Ovary (tissue), 9 donors: ENCODE results near the gene NUP210. TPM values are rescaled to one million over a fixed set of nuclear protein-coding genes. Genes with fewer than 3 reads are reported as not detected.

Experiments used
- DNase-seq, 5 donors: peaks; one replicate each; pipeline ENCODE4 v3.0.0-alpha.2; 2019 to 2020
- H3K27ac ChIP-seq, 2 donors: fragments of 200-600 bp; one replicate each; pipeline versions ENCODE4 v1.5.1 to v1.8.0; 2019 to 2022
- H3K27me3 ChIP-seq: fragments of 200-600 bp; one replicate; pipeline ENCODE4 v1.8.0; 2022
- H3K36me3 ChIP-seq: fragments of 200-600 bp; sonication (generic); one replicate; pipeline ENCODE4 v1.5.1; 2019
- H3K4me1 ChIP-seq: one replicate; pipeline ENCODE4 v1.8.1; 2013; ENCODE audit warnings: mild to moderate bottlenecking, moderate library complexity; ENCODE audit not compliant: insufficient read depth
- H3K4me3 ChIP-seq: fragments of 200-600 bp; sonication (generic); one replicate; pipeline ENCODE4 v1.5.1; 2017
- H3K9me3 ChIP-seq, 2 donors: fragments of 200-600 bp in 1 of 2; sonication (generic) in 1 of 2; one replicate each; pipeline versions ENCODE4 v1.5.1 to v1.8.1; 2013 to 2019; ENCODE audit warnings: mild to moderate bottlenecking in 1 of 2, moderate library complexity in 1 of 2
- EP300 ChIP-seq: sonication (generic); formaldehyde crosslinking; IDR thresholded peaks from one replicate; pipeline ENCODE4 v1.6.1; 2017; ENCODE audit warnings: antibody characterized with exemption
- POLR2A ChIP-seq: fragments of 450-650 bp; IDR thresholded peaks from one replicate; pipeline ENCODE4 v1.6.1; 2017; ENCODE audit warnings: antibody characterized with exemption, mild to moderate bottlenecking, moderate library complexity
- WGBS, 3 donors: extraction: QIAGEN DNeasy Blood & Tissue Kit in 1 of 3; methylation state at CpG; one replicate each; pipeline versions ENCODE4 v1.1.5 to v1.1.7; 2013 to 2017; 5-methylcytosine and 5-hydroxymethylcytosine counted together
- intact Hi-C, 4 donors: fragments of 100-400 bp; cut with DNase I; formaldehyde crosslinking; loops; one replicate each; pipeline versions ENCODE4 v1.11.0 to v1.15.1; 2022 to 2023
- polyA plus RNA-seq, 2 donors: library from polyadenylated mRNA; stranded (reverse); fragments of 200-250 nt in 1 of 2; fragments of 350-450 nt in 1 of 2; fragmentation: Illumina TruSeq in 1 of 2; extraction: RNeasy Lipid Tissue Mini Kit (QIAGEN cat#74804) in 1 of 2; gene quantifications; one replicate each; pipeline ENCODE4 v1.2.3, GENCODE V29; 2013 to 2014
- total RNA-seq, 7 donors: library from RNA; depleted of rRNA in 2 of 7; stranded (reverse); fragments of >200 nt in 2 of 7; fragmentation: NEBNext Ultra II Directional in 3 of 7; extraction: Animal tissue kit (Norgen Biotek cat#: 25700) in 3 of 7; gene quantifications; one replicate each; pipeline versions ENCODE4 v1.1.0 to v1.2.4, GENCODE V29; 2016 to 2023
- TF ChIP-seq, protein P1 (sequence below), 3 donors: fragments of 450-650 bp in 2 of 3; fragments of 200-600 bp in 1 of 3; IDR thresholded peaks; one replicate each; pipeline versions ENCODE4 v1.5.1 to v1.8.0; 2016 to 2022; ENCODE audit warnings: antibody characterized with exemption in 3 of 3, mild to moderate bottlenecking in 1 of 3
- donor health status: DM: no; HTN: no; CAD: no; lungs with moderate emphysema.
- donor health status: DM: no; HTN: no; CAD: no.
- donor health status: Bipolar disorder and iron deficiency.
- donor health status: DM: yes; HTN: yes; CAD: no.
- donor health status: DM: no; HTN: no; CAD: no.
- donor health status: DM: yes; HTN: yes; CAD: no.

Gene NUP210
- total and polyA plus RNA-seq, 9 donors = 1.4 to 5.8 (median 3.2) TPM

DNA sequence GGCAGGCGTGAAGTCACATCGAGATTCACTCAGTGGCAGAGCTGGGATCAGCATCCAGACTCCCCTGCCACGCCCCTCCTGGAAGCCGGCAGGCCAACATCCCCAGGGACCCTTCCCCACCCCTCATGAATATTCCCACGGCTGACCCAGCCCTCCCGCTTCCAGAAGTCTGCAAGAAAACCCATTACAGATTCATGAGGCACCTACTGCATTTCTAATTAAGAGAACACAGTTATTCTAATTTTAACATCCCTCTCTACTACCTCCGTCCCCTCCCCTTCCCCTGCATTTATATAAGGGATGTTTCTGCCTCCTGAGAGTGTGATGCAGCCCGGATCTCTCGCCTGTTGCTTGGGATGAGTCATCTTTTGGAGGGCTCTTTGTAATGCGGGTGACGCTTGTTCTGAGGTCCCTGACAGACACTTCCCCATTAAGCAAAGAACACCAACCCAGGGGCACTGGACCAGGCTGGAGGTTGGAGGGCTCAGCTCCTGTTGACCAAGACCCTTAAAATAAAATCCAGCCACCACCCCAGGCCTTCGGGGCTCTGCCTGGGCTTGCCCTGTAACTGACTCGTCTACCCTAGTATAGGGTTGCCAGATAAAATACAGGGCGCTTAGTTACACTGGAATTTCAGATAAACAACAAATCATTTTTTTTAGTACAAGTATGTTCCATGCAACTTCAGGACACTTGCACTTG lies 118.7 kb downstream of the NUP210 start:
- no peak for DNase-seq
- no peaks in the 10 kb centered on the region for H3K4me1 ChIP-seq
- H3K9me3 ChIP-seq = no peaks in the 10 kb centered on the region
- 34 to 42% (median 35%) methylated on average over 14 of the region's 14 CpGs for WGBS, 3 donors
- intact Hi-C loops = no loop called here
- TF ChIP-seq, protein P1, sequence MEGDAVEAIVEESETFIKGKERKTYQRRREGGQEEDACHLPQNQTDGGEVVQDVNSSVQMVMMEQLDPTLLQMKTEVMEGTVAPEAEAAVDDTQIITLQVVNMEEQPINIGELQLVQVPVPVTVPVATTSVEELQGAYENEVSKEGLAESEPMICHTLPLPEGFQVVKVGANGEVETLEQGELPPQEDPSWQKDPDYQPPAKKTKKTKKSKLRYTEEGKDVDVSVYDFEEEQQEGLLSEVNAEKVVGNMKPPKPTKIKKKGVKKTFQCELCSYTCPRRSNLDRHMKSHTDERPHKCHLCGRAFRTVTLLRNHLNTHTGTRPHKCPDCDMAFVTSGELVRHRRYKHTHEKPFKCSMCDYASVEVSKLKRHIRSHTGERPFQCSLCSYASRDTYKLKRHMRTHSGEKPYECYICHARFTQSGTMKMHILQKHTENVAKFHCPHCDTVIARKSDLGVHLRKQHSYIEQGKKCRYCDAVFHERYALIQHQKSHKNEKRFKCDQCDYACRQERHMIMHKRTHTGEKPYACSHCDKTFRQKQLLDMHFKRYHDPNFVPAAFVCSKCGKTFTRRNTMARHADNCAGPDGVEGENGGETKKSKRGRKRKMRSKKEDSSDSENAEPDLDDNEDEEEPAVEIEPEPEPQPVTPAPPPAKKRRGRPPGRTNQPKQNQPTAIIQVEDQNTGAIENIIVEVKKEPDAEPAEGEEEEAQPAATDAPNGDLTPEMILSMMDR (IDR thresholded peaks at IDR 0.05) = no peak
- TF ChIP-seq EP300 = no peak
- TF ChIP-seq POLR2A = no peak
- no peak overlapping the region for H3K4me3 ChIP-seq
- H3K27me3 ChIP-seq = no peaks in the 10 kb centered on the region
- no peaks in the 10 kb centered on the region for H3K36me3 ChIP-seq
- H3K27ac ChIP-seq = no peak overlapping the region

DNA sequence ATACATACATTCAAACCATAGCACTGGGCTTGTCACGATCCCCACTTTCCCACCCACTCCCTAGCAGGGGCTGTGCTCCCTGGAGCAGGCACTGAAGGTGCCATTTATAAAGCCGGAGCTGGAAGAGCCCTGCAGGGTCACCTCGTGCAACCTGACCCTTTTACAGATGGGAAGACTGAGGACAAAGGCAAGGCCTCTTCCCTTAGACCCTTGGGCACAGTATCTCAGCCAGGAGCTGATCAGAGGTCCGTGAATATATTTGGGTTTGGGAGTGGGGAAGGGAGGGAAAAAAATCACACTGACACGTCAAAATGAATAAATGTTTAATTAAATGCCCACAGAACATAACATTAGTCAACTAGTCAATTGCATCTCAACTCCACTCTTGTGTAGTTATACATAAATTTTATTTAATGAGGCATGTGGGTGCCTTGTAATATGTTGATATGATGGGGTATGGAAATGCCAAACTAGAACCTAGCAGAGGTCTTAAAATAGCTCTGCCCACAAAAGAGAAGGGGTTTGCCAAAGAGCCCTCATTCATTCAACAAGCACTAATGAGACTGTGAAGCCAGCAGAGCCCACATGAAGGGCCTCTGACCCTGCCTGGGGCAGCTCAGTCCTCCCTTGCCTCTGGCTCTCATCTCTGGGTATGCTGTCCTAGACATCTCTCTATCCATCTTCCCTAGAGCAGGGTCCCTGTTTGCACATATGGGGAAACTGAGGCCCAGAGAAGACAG lies 119.4 kb downstream of the NUP210 start:
- intact Hi-C loops = no loop called here
- Histone ChIP-seq H3K27ac (no peak overlapping the region), H3K4me1 (no peaks in the 10 kb centered on the region), H3K4me3 (no peak overlapping the region), H3K36me3 (no peaks in the 10 kb centered on the region), H3K9me3 (no peaks in the 10 kb centered on the region), H3K27me3 (no peaks in the 10 kb centered on the region)
- WGBS, 3 donors = 65 to 73% (median 67%) methylated on average over 5 of the region's 5 CpGs
- TF ChIP-seq, protein P1 (IDR thresholded peaks at IDR 0.05) = no peak
- TF ChIP-seq EP300 (no peak), POLR2A (no peak)
- DNase-seq = no peak

DNA sequence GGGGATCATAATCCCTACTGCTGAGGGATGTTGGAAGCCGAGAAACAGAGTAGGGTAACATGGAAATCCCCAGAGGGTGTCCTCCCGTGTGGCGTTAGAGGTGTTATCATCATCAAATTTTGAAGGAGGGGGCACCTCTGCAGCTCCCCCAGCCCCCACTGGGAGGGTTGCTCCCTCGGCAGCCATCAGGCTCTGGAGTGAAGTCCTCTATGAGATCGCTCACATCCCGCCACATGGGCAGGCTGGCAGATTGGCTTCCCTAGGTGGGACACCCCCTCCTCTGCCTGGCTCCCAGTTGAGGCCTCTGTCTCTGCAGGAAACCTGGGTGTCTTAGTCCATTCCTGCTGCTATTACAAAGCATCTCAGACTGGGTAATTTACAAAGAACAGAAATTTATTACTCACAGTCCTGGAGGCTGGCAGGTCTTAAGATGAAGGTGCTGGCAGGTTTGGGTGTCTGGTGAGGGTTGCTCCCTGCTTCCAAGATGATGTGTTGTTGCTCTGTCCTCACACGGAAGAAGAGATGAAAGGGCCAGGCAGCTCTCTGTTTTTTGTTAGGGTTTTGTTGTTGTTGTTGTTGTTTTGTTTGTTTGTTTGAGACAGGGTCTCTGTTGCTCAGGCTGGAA lies 120.5 kb downstream of the NUP210 start:
- H3K27me3 ChIP-seq = no peaks in the 10 kb centered on the region
- H3K36me3 ChIP-seq = no peaks in the 10 kb centered on the region
- H3K9me3 ChIP-seq = no peaks in the 10 kb centered on the region
- WGBS, 3 donors = 62 to 78% (median 72%) methylated on average over 7 of the region's 7 CpGs
- H3K4me1 ChIP-seq = no peaks in the 10 kb centered on the region
- H3K4me3 ChIP-seq = no peak overlapping the region
- TF ChIP-seq EP300 (no peak), POLR2A (no peak)
- TF ChIP-seq, protein P1 (IDR thresholded peaks at IDR 0.05) = no peak
- intact Hi-C loops = no loop called here
- no peak overlapping the region for H3K27ac ChIP-seq
- DNase-seq = no peak

DNA sequence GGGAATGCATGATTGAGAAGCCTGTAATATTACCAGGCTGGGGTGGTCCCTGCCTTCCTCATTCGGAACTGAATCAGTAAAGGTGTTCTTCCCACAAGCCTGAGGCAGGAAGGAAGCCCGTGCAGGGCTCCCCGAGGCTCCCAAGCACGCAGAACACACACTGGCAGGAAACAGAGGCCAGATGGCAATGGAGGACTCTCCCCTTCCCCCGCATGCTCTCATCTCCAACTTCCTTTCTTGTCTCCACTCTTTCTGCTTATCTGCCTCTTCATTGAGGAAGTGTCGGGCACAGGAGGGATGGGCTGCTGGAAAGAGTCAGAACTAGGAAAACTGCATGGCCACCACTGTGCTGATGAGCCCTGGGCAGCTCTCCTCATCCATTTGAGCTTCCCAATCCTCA lies 123.5 kb downstream of the NUP210 start:
- DNase-seq = no peak
- H3K27me3 ChIP-seq = no peaks in the 10 kb centered on the region
- no peaks in the 10 kb centered on the region for H3K36me3 ChIP-seq
- H3K4me3 ChIP-seq = no peak overlapping the region
- intact Hi-C loops = no loop called here
- 9 to 15% (median 10%) methylated on average over 6 of the region's 6 CpGs for WGBS, 3 donors
- TF ChIP-seq, protein P1 (IDR thresholded peaks at IDR 0.05) = no peak
- TF ChIP-seq EP300 (no peak), POLR2A (no peak)
- H3K4me1 ChIP-seq = no peaks in the 10 kb centered on the region
- no peak overlapping the region for H3K27ac ChIP-seq
- no peaks in the 10 kb centered on the region for H3K9me3 ChIP-seq
